OCI-LY1 (cell line): ENCODE data around the gene PHKB.

Experiments used
- H2AFZ ChIP-seq: fragments of 200-600 bp; sonication (generic), shearing (Covaris generic); 2 replicates; pipeline ENCODE4 v1.6.0; 2014; ENCODE audit warnings: antibody characterized with exemption, mild to moderate bottlenecking, low read length
- H3F3A ChIP-seq: fragments of 200-600 bp; sonication (generic), shearing (Covaris generic); 2 replicates; pipeline ENCODE4 v1.6.0; 2014; ENCODE audit warnings: mild to moderate bottlenecking, antibody characterized with exemption, low read length, moderate library complexity; ENCODE audit not compliant: insufficient read depth
- H3K27ac ChIP-seq: fragments of 200-600 bp; sonication (generic); 2 replicates; pipeline ENCODE4 v1.5.1; 2014; ENCODE audit warnings: low read length, mixed run types, mild to moderate bottlenecking, low read depth; ENCODE audit not compliant: poor library complexity, severe bottlenecking
- H3K27me3 ChIP-seq: fragments of 200-600 bp; sonication (generic); 2 replicates; pipeline ENCODE4 v1.6.0; 2014; ENCODE audit warnings: antibody characterized with exemption, mild to moderate bottlenecking, low read length, moderate library complexity; ENCODE audit not compliant: insufficient read depth
- H3K36me3 ChIP-seq: fragments of 200-600 bp; sonication (generic); 2 replicates; pipeline ENCODE4 v1.6.1; 2014; ENCODE audit warnings: mild to moderate bottlenecking, antibody characterized with exemption, low read length, moderate library complexity, mixed read lengths; ENCODE audit not compliant: insufficient read depth
- H3K4me1 ChIP-seq: fragments of 200-600 bp; sonication (generic); 2 replicates; pipeline ENCODE4 v1.5.1; 2014; ENCODE audit warnings: mild to moderate bottlenecking, low read length, moderate library complexity; ENCODE audit not compliant: insufficient read depth, severe bottlenecking
- H3K4me2 ChIP-seq: fragments of 200-600 bp; sonication (generic), shearing (Covaris generic); 2 replicates; pipeline ENCODE4 v1.6.1; 2014; ENCODE audit warnings: low read length
- H3K4me3 ChIP-seq: fragments of 200-600 bp; sonication (generic); 2 replicates; pipeline ENCODE4 v1.5.1; 2014; ENCODE audit warnings: low read length, low read depth, mild to moderate bottlenecking, mixed read lengths; ENCODE audit not compliant: poor library complexity, severe bottlenecking
- H3K79me2 ChIP-seq: fragments of 200-600 bp; shearing (Covaris generic); 2 replicates; pipeline ENCODE4 v1.6.1; 2016; ENCODE audit warnings: mixed run types, low read length, mixed read lengths; ENCODE audit not compliant: insufficient read depth
- H3K9ac ChIP-seq: fragments of 200-600 bp; sonication (generic), shearing (Covaris generic); 2 replicates; pipeline ENCODE4 v1.6.1; 2014; ENCODE audit warnings: mild to moderate bottlenecking, low read length, mixed read lengths
- H3K9me2 ChIP-seq: fragments of 200-600 bp; sonication (generic), shearing (Covaris generic); 2 replicates; pipeline ENCODE4 v1.6.1; 2014; ENCODE audit warnings: low read depth, mild to moderate bottlenecking, low read length, mixed read lengths
- H3K9me3 ChIP-seq: fragments of 200-600 bp; shearing (Covaris generic); 2 replicates; pipeline ENCODE4 v1.6.1; 2014; ENCODE audit warnings: low read length, mixed read lengths
- H4K20me1 ChIP-seq: fragments of 200-600 bp; sonication (generic), shearing (Covaris generic); 2 replicates; pipeline ENCODE4 v1.6.0; 2016; ENCODE audit warnings: mild to moderate bottlenecking, low read length; ENCODE audit not compliant: insufficient read depth
- EZH2 ChIP-seq: fragments of 200-600 bp; sonication (generic), shearing (Covaris generic); IDR thresholded peaks from 2 replicates; pipeline ENCODE4 v1.8.0; 2017; ENCODE audit warnings: borderline replicate concordance, mixed run types, mild to moderate bottlenecking, antibody characterized with exemption, low read length, moderate library complexity, mixed read lengths
- TF ChIP-seq, protein P1 (sequence below): fragments of 200-600 bp; sonication (generic), shearing (Covaris generic); IDR thresholded peaks from 2 replicates; pipeline ENCODE4 v1.5.1; 2017; ENCODE audit warnings: mild to moderate bottlenecking, antibody characterized with exemption, low read length, moderate library complexity, mixed read lengths

Gene PHKB

DNA sequence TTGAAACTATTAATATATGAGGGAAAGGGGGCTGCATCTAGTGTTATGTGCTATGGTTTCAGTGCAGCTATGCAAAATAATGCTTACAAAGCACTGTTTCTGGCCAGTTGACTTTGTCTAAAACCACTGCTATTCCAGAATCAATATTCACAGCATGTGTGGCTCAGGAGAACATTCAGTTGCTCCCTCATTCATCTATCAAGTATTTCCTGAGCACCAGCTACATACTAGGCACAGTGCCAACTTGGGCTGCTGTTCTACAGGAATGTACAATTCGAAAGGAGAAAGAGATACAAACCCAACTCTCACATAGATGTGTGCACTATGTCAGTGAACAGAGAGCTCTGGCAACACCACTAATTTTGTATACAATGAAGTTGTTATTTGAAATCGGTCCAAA, 183.0 kb downstream of the PHKB start:
- Histone ChIP-seq H3K9me3 (no peaks in the 10 kb centered on the region), H3K27me3 (no peaks in the 10 kb centered on the region), H3K4me1 (no peaks in the 10 kb centered on the region), H3K27ac (no peak overlapping the region), H3F3A (no peaks in the 10 kb centered on the region), H3K4me2 (no peak overlapping the region), H3K36me3 (peaks cover 17% of the 10 kb centered on the region; the same call in 1 of the 2 replicates), H4K20me1 (no peaks in the 10 kb centered on the region), H3K4me3 (no peak overlapping the region), H3K9me2 (no peaks in the 10 kb centered on the region), H3K9ac (no peak overlapping the region), H3K79me2 (no peaks in the 10 kb centered on the region), H2AFZ (no peak overlapping the region)
- TF ChIP-seq EZH2 = no peak
- TF ChIP-seq, protein P1, sequence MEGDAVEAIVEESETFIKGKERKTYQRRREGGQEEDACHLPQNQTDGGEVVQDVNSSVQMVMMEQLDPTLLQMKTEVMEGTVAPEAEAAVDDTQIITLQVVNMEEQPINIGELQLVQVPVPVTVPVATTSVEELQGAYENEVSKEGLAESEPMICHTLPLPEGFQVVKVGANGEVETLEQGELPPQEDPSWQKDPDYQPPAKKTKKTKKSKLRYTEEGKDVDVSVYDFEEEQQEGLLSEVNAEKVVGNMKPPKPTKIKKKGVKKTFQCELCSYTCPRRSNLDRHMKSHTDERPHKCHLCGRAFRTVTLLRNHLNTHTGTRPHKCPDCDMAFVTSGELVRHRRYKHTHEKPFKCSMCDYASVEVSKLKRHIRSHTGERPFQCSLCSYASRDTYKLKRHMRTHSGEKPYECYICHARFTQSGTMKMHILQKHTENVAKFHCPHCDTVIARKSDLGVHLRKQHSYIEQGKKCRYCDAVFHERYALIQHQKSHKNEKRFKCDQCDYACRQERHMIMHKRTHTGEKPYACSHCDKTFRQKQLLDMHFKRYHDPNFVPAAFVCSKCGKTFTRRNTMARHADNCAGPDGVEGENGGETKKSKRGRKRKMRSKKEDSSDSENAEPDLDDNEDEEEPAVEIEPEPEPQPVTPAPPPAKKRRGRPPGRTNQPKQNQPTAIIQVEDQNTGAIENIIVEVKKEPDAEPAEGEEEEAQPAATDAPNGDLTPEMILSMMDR = no peak

DNA sequence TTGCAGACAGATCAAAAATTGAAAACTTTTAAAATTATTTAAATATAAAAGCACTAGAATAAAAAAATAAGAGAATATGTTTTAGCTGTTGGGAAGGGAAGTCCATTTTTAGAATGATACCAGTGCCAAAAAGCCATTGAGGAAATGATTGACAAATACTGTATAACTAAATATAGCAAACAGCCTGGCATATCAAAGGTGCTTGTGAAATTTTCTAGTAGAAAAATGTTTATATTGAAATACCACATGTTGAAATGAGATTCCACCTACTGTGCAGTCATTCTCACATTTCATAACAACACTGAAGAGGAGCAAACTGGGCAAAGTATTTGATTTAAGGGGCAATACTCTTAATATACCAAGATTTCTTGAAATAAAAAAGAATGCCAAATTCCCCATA, 183.5 kb downstream of the PHKB start:
- Histone ChIP-seq H3F3A (no peaks in the 10 kb centered on the region), H2AFZ (no peak overlapping the region), H3K36me3 (peaks cover 17% of the 10 kb centered on the region; the same call in 1 of the 2 replicates), H3K9ac (no peak overlapping the region), H3K79me2 (no peaks in the 10 kb centered on the region), H3K27me3 (no peaks in the 10 kb centered on the region), H3K9me3 (no peaks in the 10 kb centered on the region), H3K9me2 (no peaks in the 10 kb centered on the region), H3K4me2 (no peak overlapping the region), H3K4me1 (no peaks in the 10 kb centered on the region), H4K20me1 (no peaks in the 10 kb centered on the region), H3K4me3 (no peak overlapping the region), H3K27ac (no peak overlapping the region)
- no peak for TF ChIP-seq EZH2
- TF ChIP-seq, protein P1 = no peak

DNA sequence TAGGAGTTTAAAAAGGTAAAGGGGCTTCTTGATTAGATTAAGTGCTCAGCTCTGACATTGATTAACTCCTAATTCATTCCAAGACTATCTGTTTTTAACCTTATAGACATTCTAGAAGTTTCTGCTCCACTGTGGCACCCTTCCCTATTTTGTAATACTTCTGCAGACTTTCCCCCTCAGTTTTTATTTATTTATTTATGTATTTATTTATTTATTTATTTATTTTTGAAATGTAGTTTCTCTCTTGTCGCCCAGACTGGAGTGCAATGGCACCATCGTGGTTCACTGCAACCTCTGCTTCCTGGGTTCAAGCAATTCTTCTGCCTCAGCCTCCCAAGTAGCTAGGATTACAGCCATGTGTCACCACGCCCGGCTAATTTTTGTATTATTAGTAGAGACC, 185.8 kb downstream of the PHKB start:
- H3K36me3 ChIP-seq = peaks cover 26% of the 10 kb centered on the region
- TF ChIP-seq, protein P1 = no peak
- TF ChIP-seq EZH2 = no peak
- no peaks in the 10 kb centered on the region for H4K20me1 ChIP-seq
- no peak overlapping the region for H3K4me3 ChIP-seq
- no peaks in the 10 kb centered on the region for H3K27me3 ChIP-seq
- no peaks in the 10 kb centered on the region for H3F3A ChIP-seq
- H3K4me1 ChIP-seq = no peaks in the 10 kb centered on the region
- H3K9ac ChIP-seq = no peak overlapping the region
- no peak overlapping the region for H2AFZ ChIP-seq
- H3K9me3 ChIP-seq = no peaks in the 10 kb centered on the region
- no peaks in the 10 kb centered on the region for H3K79me2 ChIP-seq
- H3K9me2 ChIP-seq = no peaks in the 10 kb centered on the region
- no peak overlapping the region for H3K27ac ChIP-seq
- H3K4me2 ChIP-seq = no peak overlapping the region
